Keratinocyte (primary cell): Measurements from ENCODE around the gene PRR7.

Source experiments
- CTCF ChIP-seq, 3 experiments: IDR thresholded peaks in 1 of 3; conservative IDR thresholded peaks in 1 of 3; optimal IDR thresholded peaks in 1 of 3; 2 replicates in 2 of 3; 3 replicates in 1 of 3; pipeline versions ENCODE3 to v1.5.1; 2011; ENCODE audit warnings: low read length in 3 of 3, mild to moderate bottlenecking in 3 of 3, moderate library complexity in 2 of 3, control low read depth in 1 of 3, inconsistent platforms in 1 of 3; ENCODE audit not compliant: insufficient read depth in 2 of 3; ENCODE audit errors: extremely low read depth in 1 of 3
- EZH2 ChIP-seq: IDR thresholded peaks from one replicate; pipeline ENCODE4 v1.6.1; 2012; ENCODE audit warnings: inconsistent platforms, mild to moderate bottlenecking, low read length, moderate library complexity

- no peak for TF ChIP-seq EZH2
- peak in 2 of 3 experiments; percentile 45 to 85 for TF ChIP-seq CTCF (optimal IDR thresholded peaks at IDR 0.05 in 1 of 3, IDR thresholded peaks at IDR 0.05 in 1 of 3, conservative IDR thresholded peaks at IDR 0.05 in 1 of 3; ENCODE audit: extremely low read depth in 1 of 3, insufficient read depth in 2 of 3, low read length in 3 of 3)
These were observed 42.6 kb upstream of the PRR7 start for GRCh38 chr5:177403792-177404640.
